K562 (cell line): ENCODE data around the gene MLLT1. TPM values are rescaled to one million over a fixed set of nuclear protein-coding genes. Genes with fewer than 3 reads are reported as not detected.
A peak's percentile ranks its signal among the peaks of the same experiment; 100 is the strongest.

Experiments
- BCOR ChIP-seq: fragments of 450-650 bp; IDR thresholded peaks from 2 replicates; pipeline ENCODE4 v1.6.1; 2016
- ELF1 ChIP-seq: fragments of 200-800 bp; sonication (Bioruptor generic); IDR thresholded peaks from 2 replicates; pipeline ENCODE4 v1.6.1; 2016; ENCODE audit warnings: missing genetic modification characterization, missing compliant biosample characterization
- EZH2 ChIP-seq: IDR thresholded peaks from 2 replicates; pipeline ENCODE4 v1.6.1; 2012; ENCODE audit warnings: low read depth, mild to moderate bottlenecking, inconsistent platforms, low read length, borderline replicate concordance
- KAT2B ChIP-seq: IDR thresholded peaks from one replicate; pipeline ENCODE4 v1.6.1; 2012; ENCODE audit warnings: low read depth, mild to moderate bottlenecking, control low read depth, inconsistent platforms, low read length, moderate library complexity
- MAFK ChIP-seq: IDR thresholded peaks from 2 replicates; pipeline ENCODE4 v1.6.1; 2011; ENCODE audit warnings: low read length, improper control_type of control experiment
- MYC ChIP-seq, 2 experiments: fragments of 250-450 bp in 1 of 2; sonication (Bioruptor Pico) in 1 of 2; IDR thresholded peaks; 2 replicates each; pipeline versions ENCODE4 v1.5.1 to v1.6.1; 2012 to 2021; ENCODE audit warnings: low read depth in 2 of 2, borderline replicate concordance in 1 of 2, improper control_type of control experiment in 1 of 2, low read length in 1 of 2, mild to moderate bottlenecking in 1 of 2, moderate library complexity in 1 of 2
- NFRKB ChIP-seq: fragments of 450-650 bp; IDR thresholded peaks from 2 replicates; pipeline ENCODE4 v1.6.1; 2016; ENCODE audit warnings: low read depth
- POU5F1 ChIP-seq: fragments of 150-350 bp; IDR thresholded peaks from 2 replicates; pipeline ENCODE4 v1.6.1; 2014; ENCODE audit warnings: borderline replicate concordance, low read length, low read depth, mild to moderate bottlenecking; ENCODE audit not compliant: partially characterized antibody
- RBM17 ChIP-seq: fragments of 200-400 bp; formaldehyde crosslinking; IDR thresholded peaks from 2 replicates; pipeline ENCODE4 v1.6.1; 2017; ENCODE audit warnings: low read depth, mild to moderate bottlenecking, low read length, borderline replicate concordance
- RBM34 ChIP-seq: fragments of 200-400 bp; formaldehyde crosslinking; IDR thresholded peaks from 2 replicates; pipeline ENCODE4 v1.6.1; 2018; ENCODE audit warnings: low read length, borderline replicate concordance; ENCODE audit not compliant: insufficient read depth
- TBP ChIP-seq: optimal IDR thresholded peaks from 2 replicates; pipeline ENCODE3; 2011; ENCODE audit warnings: low read depth, low read length, improper control_type of control experiment
- ZBTB11 ChIP-seq, 3 experiments: fragments of 200-800 bp in 1 of 3; fragments of 250-450 bp in 1 of 3; fragments of 450-650 bp in 1 of 3; sonication (Bioruptor Pico) in 1 of 3; sonication (Bioruptor generic) in 1 of 3; formaldehyde crosslinking in 1 of 3; IDR thresholded peaks; 2 replicates each; pipeline versions ENCODE4 v1.6.1 to v1.8.0; 2016 to 2022; ENCODE audit warnings: mild to moderate bottlenecking in 2 of 3, missing genetic modification characterization in 2 of 3, missing compliant biosample characterization in 1 of 3, moderate library complexity in 1 of 3
- ZNF57 ChIP-seq: fragments of 450-650 bp; formaldehyde crosslinking; IDR thresholded peaks from 2 replicates; pipeline ENCODE4 v1.4.0; 2020; ENCODE audit warnings: mild to moderate bottlenecking, moderate library complexity
- ZNF699 ChIP-seq: fragments of 250-450 bp; sonication (Bioruptor Pico); IDR thresholded peaks from 2 replicates; pipeline ENCODE4 v1.8.0; 2021; ENCODE audit warnings: mild to moderate bottlenecking, moderate library complexity; ENCODE audit not compliant: insufficient replicate concordance
- ZSCAN29 ChIP-seq: fragments of 450-650 bp; IDR thresholded peaks from 2 replicates; pipeline ENCODE4 v1.6.1; 2017
- polyA plus RNA-seq, 8 experiments: library from polyadenylated mRNA; depleted of rRNA in 4 of 8; stranded (reverse) in 5 of 8; unstranded in 3 of 8; fragments of >200 nt; fragmentation: Nextera tagmentation in 2 of 8; fragmentation: Illumina TruSeq in 1 of 8; extraction: Ambion mirVana in 2 of 8; extraction: Trizol in 1 of 8; gene quantifications; 2 replicates each; pipeline versions ENCODE4 v1.2.1 to v1.2.3, GENCODE V29; 2011 to 2014; ENCODE audit warnings: inconsistent platforms in 1 of 8, missing spikeins in 1 of 8
- total RNA-seq, 7 experiments: library from RNA; depleted of rRNA in 6 of 7; stranded (reverse); fragments of >200 nt in 6 of 7; fragmentation: Illumina TruSeq in 2 of 7; extraction: Trizol in 2 of 7; gene quantifications; 2 replicates each; pipeline versions ENCODE4 v1.2.1 to v1.2.3, GENCODE V29; 2011 to 2021; ENCODE audit warnings: low replicate concordance in 1 of 7
- TF ChIP-seq, protein P1 (sequence below): fragments of 250-450 bp; sonication (Bioruptor Pico); IDR thresholded peaks from 2 replicates; pipeline ENCODE4 v1.8.0; 2021; ENCODE audit warnings: borderline replicate concordance, mild to moderate bottlenecking, moderate library complexity; ENCODE audit not compliant: poor library complexity, severe bottlenecking
- TF ChIP-seq, protein P2 (sequence below): sonication (generic); formaldehyde crosslinking; IDR thresholded peaks from 2 replicates; pipeline ENCODE4 v1.8.1; 2023; ENCODE audit warnings: mild to moderate bottlenecking, missing genetic modification reagents

MLLT1 gene
- total and polyA plus RNA-seq, 9 of the 15 experiments (the other 6 are each of a cell fraction or from before 2014, with no cell fraction given): 0.23 to 63.5 (median 15.4) TPM

DNA sequence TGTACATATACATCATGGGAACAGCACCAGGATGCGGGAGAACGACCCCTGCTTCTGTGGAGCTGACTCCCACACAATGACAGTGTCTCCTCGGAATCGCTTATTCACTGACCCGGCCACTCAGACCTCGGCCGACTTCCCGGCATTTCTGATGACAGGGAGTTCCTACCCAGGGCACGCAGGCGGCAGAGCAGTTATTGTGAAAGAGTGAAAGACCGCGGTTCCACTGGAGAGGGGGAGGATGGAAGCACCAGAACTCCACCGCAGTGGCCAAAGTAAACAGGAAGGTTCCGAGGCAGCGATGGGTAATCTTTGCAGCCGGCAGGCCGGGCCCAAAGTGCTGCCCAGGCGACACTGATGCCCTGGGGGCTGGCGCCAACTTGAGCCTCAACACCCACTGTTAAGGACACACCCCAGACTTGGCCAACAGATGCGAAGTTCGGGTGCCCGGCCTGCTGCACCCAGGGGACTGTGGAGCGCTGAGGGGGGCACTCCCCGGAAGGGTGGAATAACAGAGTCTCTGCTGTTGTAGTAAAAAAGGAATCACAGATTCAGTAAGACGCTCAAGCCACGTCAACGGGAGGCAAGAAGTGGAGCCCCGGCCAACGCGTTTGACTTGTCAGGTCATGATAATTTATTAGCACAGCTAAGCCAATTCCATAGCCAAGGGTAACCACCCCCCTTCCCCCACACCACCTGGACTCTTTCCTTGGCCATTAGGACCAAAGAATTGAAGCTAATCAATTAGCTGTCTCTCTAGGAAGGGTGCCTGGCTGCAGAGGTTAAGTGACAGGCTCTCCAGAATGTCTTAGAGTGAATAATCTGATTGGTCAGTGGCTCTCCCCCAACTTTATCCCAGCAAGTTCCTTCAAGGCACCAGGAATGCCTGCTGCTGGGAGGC, 5.8 kb downstream of the MLLT1 start (continued):
- peak in 1 of 3 experiments; percentile 73; a peak in 2 of 6 replicates for TF ChIP-seq ZBTB11 (CRISPR knock-in tag; IDR thresholded peaks at IDR 0.05)
- no peak for TF ChIP-seq ZNF57 (CRISPR knock-in tag)
- TF ChIP-seq RBM34: no peak
- no peak for TF ChIP-seq TBP
- TF ChIP-seq ZSCAN29: no peak
- no peak for TF ChIP-seq MAFK
- no peak for TF ChIP-seq RBM17
- TF ChIP-seq KAT2B: no peak
- no peak for TF ChIP-seq NFRKB
- no peak for TF ChIP-seq BCOR
- TF ChIP-seq MYC (IDR thresholded peaks at IDR 0.05; ENCODE audit: low read depth, low read length): peak; percentile 27; the same call in 1 of the 2 replicates
- no peak for TF ChIP-seq MYC (CRISPR knock-in tag; IDR thresholded peaks at IDR 0.05; ENCODE audit: borderline replicate concordance, low read depth)
- no peak for TF ChIP-seq POU5F1
- no peak for TF ChIP-seq ZNF699
- no peak for TF ChIP-seq EZH2
- TF ChIP-seq, protein P1, sequence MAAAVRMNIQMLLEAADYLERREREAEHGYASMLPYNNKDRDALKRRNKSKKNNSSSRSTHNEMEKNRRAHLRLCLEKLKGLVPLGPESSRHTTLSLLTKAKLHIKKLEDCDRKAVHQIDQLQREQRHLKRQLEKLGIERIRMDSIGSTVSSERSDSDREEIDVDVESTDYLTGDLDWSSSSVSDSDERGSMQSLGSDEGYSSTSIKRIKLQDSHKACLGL (CRISPR knock-in tag): no peak
- TF ChIP-seq, protein P2, sequence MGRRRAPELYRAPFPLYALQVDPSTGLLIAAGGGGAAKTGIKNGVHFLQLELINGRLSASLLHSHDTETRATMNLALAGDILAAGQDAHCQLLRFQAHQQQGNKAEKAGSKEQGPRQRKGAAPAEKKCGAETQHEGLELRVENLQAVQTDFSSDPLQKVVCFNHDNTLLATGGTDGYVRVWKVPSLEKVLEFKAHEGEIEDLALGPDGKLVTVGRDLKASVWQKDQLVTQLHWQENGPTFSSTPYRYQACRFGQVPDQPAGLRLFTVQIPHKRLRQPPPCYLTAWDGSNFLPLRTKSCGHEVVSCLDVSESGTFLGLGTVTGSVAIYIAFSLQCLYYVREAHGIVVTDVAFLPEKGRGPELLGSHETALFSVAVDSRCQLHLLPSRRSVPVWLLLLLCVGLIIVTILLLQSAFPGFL: no peak
- 0 out of 2 replicates have a peak, but pooled peaks have one; percentile 47 for TF ChIP-seq ELF1
